ENCODE data around the gene MED26. TPM values are rescaled to one million over a fixed set of nuclear protein-coding genes. Genes with fewer than 3 reads are reported as not detected.

Gene MED26
- total RNA-seq, 1 donor from 2014 or later = 13.3 TPM

GRCh38 chr19:16605115-16605514 is 22.9 kb downstream of the MED26 start:
- peaks cover 3% of the 10 kb centered on the region for H3K36me3 Mint-ChIP-seq (ENCODE audit: low read depth, unreplicated experiment)
- peak overlapping the region; percentile 61 for H3K27ac Mint-ChIP-seq (ENCODE audit: unreplicated experiment)
- H3K9me3 Mint-ChIP-seq (ENCODE audit: unreplicated experiment) = no peaks in the 10 kb centered on the region
- DNase-seq (ENCODE audit: low spot score) = no peak
- peaks cover 2% of the 10 kb centered on the region for H3K27me3 Mint-ChIP-seq (ENCODE audit: unreplicated experiment)
- H3K4me3 Mint-ChIP-seq (ENCODE audit: unreplicated experiment) = peak overlapping the region; percentile 9
- TF ChIP-seq, protein P1, sequence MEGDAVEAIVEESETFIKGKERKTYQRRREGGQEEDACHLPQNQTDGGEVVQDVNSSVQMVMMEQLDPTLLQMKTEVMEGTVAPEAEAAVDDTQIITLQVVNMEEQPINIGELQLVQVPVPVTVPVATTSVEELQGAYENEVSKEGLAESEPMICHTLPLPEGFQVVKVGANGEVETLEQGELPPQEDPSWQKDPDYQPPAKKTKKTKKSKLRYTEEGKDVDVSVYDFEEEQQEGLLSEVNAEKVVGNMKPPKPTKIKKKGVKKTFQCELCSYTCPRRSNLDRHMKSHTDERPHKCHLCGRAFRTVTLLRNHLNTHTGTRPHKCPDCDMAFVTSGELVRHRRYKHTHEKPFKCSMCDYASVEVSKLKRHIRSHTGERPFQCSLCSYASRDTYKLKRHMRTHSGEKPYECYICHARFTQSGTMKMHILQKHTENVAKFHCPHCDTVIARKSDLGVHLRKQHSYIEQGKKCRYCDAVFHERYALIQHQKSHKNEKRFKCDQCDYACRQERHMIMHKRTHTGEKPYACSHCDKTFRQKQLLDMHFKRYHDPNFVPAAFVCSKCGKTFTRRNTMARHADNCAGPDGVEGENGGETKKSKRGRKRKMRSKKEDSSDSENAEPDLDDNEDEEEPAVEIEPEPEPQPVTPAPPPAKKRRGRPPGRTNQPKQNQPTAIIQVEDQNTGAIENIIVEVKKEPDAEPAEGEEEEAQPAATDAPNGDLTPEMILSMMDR (IDR thresholded peaks at IDR 0.05; ENCODE audit: unreplicated experiment) = no peak
- peaks cover 3% of the 10 kb centered on the region for H3K4me1 Mint-ChIP-seq (ENCODE audit: unreplicated experiment)

GRCh38 chr19:16604615-16605014 is 23.4 kb downstream of the MED26 start:
- H3K4me3 Mint-ChIP-seq (ENCODE audit: unreplicated experiment) = no peak overlapping the region
- TF ChIP-seq, protein P1 (IDR thresholded peaks at IDR 0.05; ENCODE audit: unreplicated experiment) = no peak
- no peak overlapping the region for H3K27ac Mint-ChIP-seq (ENCODE audit: unreplicated experiment)
- peaks cover 2% of the 10 kb centered on the region for H3K27me3 Mint-ChIP-seq (ENCODE audit: unreplicated experiment)
- H3K36me3 Mint-ChIP-seq (ENCODE audit: low read depth, unreplicated experiment) = peaks cover 3% of the 10 kb centered on the region
- peaks cover 3% of the 10 kb centered on the region for H3K4me1 Mint-ChIP-seq (ENCODE audit: unreplicated experiment)
- no peak for DNase-seq (ENCODE audit: low spot score)
- H3K9me3 Mint-ChIP-seq (ENCODE audit: unreplicated experiment) = no peaks in the 10 kb centered on the region

DNA sequence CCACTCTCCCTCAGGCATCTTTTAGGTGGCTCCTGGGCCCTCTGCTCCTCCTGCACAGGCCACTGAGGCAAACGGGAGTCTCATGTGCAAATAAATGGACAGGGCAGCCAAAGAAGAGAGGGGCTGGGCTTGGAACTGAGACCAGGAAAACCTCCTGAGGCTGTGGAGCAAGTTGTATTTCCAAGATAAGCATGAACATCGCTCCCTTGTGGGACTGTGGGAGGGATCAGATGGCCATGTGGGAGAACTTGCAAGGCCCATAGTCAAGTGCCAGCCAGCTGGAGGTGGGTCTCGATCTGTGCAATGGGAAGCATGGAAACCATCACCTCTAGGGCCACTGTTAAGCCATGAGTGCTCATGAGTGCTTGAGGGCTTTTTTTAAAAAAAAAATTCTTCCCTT is 24.9 kb downstream of the MED26 start:
- DNase-seq (ENCODE audit: low spot score) = no peak
- TF ChIP-seq, protein P1 (IDR thresholded peaks at IDR 0.05; ENCODE audit: unreplicated experiment) = no peak
- H3K27me3 Mint-ChIP-seq (ENCODE audit: unreplicated experiment) = peaks cover 2% of the 10 kb centered on the region
- H3K36me3 Mint-ChIP-seq (ENCODE audit: low read depth, unreplicated experiment) = peaks cover 6% of the 10 kb centered on the region
- H3K4me1 Mint-ChIP-seq (ENCODE audit: unreplicated experiment) = peaks cover 3% of the 10 kb centered on the region
- no peaks in the 10 kb centered on the region for H3K9me3 Mint-ChIP-seq (ENCODE audit: unreplicated experiment)
- no peak overlapping the region for H3K4me3 Mint-ChIP-seq (ENCODE audit: unreplicated experiment)
- H3K27ac Mint-ChIP-seq (ENCODE audit: unreplicated experiment) = no peak overlapping the region

DNA sequence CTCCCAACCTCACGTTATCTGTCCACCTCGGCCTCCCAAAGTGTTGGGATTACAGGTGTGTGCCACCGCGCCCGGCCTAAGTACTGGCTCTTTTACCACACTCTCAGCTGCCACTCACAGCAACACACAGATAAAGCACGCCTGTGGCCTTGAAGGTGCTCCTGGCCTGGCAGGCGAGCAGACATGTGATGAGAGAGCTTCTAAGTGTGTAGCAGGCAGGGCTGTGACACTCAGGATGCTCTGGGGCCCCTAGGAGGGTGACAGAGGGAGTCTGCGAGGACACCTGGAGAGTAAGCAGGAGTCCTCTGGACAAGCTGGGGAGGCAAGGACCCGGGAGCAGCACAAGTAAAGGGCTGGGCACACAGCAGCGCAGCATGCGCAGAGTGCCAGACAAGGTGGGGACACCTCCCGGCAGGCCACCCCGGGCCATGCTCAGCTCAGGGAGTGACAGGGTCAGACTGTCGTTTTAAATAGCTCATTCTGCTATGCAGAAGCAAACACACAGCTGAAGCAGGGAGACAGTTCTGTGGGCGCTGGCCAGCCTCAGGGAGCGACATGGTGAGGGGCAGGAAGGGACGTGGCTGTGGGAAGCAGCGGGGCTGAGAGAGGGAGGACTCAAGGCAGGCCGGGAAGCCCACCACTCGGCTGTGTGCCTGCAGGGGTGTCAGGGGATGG is 26.5 kb downstream of the MED26 start:
- Mint-ChIP-seq H3K27me3 (ENCODE audit: unreplicated experiment) (peaks cover 2% of the 10 kb centered on the region), H3K4me1 (ENCODE audit: unreplicated experiment) (peaks cover 3% of the 10 kb centered on the region), H3K9me3 (ENCODE audit: unreplicated experiment) (no peaks in the 10 kb centered on the region), H3K4me3 (ENCODE audit: unreplicated experiment) (no peak overlapping the region), H3K36me3 (ENCODE audit: low read depth, unreplicated experiment) (peaks cover 6% of the 10 kb centered on the region), H3K27ac (ENCODE audit: unreplicated experiment) (no peak overlapping the region)
- no peak for DNase-seq (ENCODE audit: low spot score)
- TF ChIP-seq, protein P1 (IDR thresholded peaks at IDR 0.05; ENCODE audit: unreplicated experiment) = no peak

GRCh38 chr19:16600824-16601223 is 27.2 kb downstream of the MED26 start:
- no peak overlapping the region for H3K27ac Mint-ChIP-seq (ENCODE audit: unreplicated experiment)
- H3K27me3 Mint-ChIP-seq (ENCODE audit: unreplicated experiment) = peaks cover 2% of the 10 kb centered on the region
- peaks cover 6% of the 10 kb centered on the region for H3K36me3 Mint-ChIP-seq (ENCODE audit: low read depth, unreplicated experiment)
- TF ChIP-seq, protein P1 (IDR thresholded peaks at IDR 0.05; ENCODE audit: unreplicated experiment) = no peak
- no peaks in the 10 kb centered on the region for H3K9me3 Mint-ChIP-seq (ENCODE audit: unreplicated experiment)
- DNase-seq (ENCODE audit: low spot score) = no peak
- H3K4me1 Mint-ChIP-seq (ENCODE audit: unreplicated experiment) = peaks cover 5% of the 10 kb centered on the region
- H3K4me3 Mint-ChIP-seq (ENCODE audit: unreplicated experiment) = no peak overlapping the region

All from endothelial cell (in vitro differentiated cells).